AG08396 (cell line): ENCODE results near the gene SLC24A4.
"Not testable (repeated sequence)": the region's sequence is repeated elsewhere in the genome, so short reads cannot be mapped to it uniquely, and the experiment has no call there.

Experiments used
- DNase-seq: peaks from one replicate; pipeline ENCODE4 v3.0.0; 2012; ENCODE audit warnings: low spot score, mixed read lengths

The SLC24A4 gene

DNA sequence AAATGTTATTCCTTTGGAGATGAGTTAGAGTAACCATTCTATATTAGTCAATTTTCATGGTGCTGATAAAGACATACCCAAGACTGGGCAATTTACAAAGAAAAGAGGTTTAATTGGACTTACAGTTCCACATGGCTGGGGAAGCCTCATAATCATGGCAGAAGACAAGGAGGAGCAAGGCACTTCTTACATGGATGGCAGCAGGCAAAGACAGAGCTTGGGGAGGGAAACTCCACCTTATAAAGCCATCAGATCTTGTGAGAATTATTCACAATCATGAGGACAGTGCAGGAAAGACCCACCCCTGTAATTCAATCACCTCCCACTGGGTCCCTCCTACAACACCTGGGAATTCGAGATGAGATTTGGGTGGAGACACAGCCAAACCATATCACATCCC lies 79.5 kb downstream of the SLC24A4 start:
- not testable (repeated sequence) for DNase-seq

DNA sequence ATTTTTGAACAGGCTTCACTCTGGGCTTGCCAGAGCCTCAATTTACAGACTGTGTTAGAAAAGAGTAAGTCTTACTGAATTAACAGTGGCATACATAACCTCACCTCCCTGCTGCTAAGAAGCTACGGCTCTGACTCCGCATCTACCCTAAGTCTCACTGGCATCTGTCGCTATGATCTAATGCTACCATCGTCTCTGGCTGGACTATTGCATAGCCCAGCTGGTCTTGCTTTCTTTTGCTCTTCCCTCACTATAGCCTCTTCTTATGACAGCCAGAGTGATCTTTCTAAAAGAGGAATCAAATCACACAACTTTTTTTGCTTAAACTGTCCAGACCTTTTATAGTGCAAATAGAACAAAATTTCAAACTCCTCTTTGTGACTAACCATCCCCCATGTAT lies 81.1 kb downstream of the SLC24A4 start:
- no peak for DNase-seq

DNA sequence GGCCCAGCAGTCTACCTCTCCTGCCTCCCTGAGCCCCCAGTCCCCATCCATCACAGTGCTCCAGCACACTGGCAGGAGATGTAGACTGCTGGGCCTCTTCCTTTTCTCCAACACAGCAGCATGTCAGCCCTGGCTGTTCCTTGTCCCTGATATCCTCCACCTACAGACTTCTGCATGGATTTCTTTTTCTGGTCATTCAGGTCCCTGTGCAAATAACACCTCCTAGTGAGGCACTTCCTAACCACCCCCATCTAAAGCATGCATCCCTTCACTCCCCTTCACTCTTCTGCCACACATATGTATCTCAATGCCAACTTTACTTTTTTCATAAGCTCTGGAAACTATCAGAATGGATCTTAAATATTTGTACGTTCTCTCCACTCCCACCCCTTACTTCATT lies 81.5 kb downstream of the SLC24A4 start:
- DNase-seq, result no peak

DNA sequence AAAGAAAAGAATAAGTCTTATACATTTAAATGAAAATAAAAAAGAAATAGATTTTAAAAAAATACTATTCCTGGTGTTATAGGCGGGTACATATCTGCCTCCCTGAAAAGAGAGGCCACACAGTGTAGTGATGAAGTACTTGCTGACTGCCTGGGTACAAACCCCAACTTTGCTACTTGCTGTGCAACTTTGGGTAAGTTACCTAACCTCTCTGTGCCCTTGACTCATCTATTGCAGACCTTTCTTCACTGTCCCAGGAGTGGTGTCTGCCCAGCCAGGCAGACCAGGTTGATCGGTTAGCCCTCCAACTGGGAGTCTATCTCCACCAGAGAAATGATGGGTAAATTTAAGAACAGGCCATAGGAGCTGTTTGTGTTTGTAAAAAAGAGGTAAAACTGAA lies 82.0 kb downstream of the SLC24A4 start:
- no peak for DNase-seq

DNA sequence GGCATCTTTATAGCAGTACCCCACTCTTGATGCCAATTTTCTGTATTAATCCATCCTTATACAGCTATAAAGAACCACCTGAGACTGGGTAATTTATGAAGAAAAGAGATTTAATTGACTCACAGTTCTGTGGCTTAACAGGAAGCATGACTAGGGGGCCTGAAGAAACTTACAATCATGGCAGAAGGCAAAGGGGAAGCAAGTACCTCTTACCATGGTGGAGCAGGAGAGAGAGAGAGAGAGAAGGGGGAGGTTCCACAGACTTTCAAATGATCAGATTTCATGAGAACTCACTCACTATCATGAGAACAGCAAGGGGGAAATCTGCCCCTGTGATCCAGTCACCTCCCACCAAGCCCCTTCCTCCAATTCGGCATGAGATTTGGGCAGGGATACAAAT lies 84.4 kb downstream of the SLC24A4 start:
- DNase-seq, result no peak

DNA sequence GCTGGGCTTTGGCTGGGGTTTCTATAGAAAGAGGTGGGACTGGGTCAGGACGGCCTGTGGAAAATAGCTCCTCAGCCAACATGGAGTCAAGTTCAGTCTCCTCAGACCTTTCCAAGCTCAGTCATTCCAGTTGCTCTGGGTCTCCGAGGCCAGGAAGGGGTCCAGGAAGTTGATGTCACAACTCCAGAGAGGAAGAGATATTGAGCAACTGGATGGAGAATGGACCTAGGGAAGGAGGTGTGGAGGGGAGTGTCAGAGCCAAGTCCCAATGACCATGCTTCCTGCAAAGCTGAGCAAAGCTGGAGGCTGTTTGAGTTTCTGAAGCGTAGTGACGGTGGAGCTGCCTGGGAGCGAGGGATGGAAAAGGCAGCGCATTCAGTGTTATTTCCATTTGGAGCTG lies 86.1 kb downstream of the SLC24A4 start:
- DNase-seq, result no peak

DNA sequence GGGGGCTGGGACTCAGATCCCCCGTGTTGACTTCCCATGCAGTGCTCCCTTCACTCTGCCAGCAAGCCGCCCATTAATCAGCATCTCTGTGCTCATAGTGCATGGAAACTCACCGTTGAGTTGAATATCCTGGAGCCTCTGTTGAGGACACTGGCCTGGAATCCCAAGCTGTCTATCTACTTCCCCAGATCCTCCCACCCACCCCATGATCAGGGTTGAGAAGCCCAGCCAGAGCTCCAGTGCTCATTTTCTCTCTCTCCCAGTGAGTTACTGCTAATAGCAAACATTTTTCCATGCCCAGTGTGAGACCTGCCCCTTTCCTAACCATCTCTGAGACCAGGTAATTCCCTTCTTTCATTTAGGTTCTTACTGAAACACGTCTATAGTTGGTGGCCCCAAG lies 88.2 kb downstream of the SLC24A4 start:
- DNase-seq, result no peak

DNA sequence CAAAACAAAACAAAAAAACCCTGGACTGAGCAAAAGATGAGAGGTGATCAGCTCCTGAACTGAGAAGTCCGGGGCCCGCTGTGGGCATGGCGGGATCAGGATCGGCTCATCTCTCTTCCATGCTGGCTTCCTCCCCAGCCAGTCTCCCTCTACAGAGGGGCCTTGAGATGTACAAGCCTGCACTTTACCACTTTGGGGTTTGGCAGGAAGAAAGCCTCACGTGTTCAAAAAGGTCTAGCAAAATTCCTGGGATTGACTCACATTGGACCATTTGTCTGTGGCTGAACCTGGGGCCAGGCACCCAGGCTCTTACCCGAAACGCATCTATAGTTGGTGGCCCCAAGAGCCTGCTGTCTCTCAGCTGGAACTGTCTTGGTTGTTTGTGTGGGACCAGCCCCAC lies 89.0 kb downstream of the SLC24A4 start:
- DNase-seq, result no peak

DNA sequence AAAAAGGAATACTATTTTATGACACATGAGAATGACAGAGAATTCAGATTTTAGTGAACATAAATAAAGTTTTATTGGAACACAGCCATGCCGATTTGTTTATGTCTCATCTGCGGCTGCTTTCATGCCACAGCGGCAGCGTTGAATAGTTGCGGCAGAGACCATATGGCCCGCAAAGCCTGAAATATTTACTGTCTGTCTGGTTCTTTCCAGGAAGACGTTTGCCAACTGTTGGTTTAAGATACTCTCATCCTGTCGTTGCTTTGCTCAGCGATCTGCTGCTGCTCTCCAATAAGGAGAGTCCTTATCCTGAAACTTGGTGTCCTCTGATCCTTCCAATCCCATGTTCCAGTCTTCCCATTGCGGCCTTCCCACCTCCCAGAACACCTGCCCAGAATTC lies 89.9 kb downstream of the SLC24A4 start:
- no peak for DNase-seq

DNA sequence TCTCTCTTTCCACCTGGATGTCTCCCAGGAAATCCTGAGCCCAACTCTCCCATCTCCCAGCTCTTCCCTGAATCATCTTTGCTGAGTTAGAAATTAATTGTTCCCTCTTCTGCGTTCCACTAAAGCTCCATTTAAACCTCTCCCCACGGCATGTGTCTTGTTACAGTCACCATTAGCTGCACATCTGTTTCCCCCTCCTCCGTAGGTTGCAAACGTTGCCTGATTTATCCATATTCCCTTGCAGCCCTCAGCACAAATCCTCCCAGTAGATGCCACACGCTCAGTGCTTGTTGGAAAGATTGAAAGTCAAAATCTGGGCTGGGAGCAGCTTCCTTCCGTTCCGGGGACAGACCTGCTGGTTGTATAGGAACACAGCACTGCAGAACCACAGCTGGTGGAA lies 90.4 kb downstream of the SLC24A4 start:
- DNase-seq, result no peak

DNA sequence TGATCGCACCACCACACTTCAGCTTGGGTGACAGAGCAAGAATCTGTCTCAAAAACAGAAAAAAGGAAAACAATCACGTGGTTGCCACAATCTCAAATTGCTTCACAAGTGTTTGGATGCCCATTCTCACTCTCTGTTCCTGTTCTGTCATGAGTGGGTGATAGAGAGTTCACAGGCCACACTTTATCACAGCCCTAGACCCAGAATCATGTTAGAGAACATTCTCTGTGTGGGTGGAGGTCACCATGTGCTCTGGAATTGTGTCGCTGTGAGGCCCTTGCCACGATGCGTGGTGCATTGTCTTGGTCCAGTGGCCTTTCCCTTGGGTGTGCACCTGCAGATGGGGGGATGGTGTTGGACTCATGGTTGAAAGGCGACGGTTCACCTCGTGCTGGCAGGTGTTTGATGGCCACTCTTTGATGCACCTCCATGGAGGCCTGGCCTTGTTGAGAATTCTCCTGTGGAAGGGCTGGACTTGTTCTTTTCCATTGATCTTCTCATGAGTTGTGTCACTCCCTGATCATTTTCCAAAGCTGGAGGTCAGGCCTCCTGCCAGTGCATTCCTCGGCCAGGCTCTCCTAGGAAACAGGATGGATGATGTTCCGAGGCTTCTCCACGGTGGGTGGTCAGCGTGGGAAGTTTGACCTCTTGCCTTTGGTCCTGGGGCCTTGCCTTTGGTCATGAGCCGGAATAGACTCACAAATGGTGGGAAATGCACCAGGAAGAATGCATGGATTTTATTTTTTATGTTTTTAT lies 91.9 kb downstream of the SLC24A4 start:
- no peak for DNase-seq

DNA sequence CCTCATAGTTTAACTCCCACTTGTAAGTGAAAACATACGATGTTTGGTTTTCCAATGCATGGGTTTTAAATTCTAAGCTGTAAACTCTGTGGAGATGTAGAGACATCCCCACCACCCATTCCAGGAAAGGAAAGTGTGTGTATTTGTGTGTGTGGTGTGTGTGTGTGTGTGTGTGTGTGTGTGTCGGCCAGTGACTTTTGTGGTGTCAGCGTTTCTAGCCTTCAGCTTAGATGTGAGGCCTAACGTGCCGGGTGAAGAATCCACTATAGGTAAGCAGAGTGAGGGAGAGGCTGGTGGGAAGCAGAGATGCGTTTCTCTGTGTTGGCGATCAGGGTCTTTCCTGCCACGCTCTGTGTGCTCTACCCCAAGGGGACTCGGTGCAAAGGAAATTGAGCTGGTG lies 93.0 kb downstream of the SLC24A4 start:
- no peak for DNase-seq

DNA sequence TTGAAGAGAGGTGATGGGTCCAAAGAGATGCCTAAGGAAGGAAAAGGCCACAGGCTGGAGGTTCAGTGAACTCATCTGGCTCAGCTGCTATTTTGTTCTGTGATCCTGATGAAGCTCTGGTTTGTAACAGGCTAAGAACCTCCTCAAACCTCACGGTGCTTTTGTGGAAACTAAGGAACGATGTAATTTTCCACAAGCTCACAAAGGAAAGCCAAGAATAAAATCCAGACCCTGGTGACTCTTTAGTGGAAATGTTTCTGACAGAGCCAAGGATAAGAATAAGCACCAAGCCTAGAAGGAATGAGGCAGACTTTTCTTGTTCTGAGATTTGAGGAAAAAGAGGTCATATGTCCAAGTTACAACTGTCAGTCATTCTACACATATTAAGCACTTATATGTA lies 93.6 kb downstream of the SLC24A4 start:
- DNase-seq, result no peak

DNA sequence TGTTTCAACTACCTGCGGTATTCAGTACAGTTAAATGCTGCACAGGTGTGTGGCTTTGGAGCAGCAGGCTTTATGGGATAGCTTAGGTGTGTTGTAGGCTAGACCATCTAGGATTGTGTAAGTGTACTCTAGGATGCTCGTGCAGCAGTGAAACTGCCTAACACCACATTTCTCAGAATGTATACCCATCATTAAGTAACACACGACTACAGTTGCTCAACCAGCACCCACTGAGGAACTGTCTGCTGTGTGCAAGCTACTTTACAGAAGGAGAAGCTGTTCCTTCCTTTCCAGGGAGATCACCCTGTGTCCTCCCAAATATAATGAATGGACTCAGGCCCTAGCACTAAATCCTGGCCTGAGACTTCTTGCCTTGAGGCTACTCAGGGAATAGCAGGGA lies 94.8 kb downstream of the SLC24A4 start:
- DNase-seq, result no peak

DNA sequence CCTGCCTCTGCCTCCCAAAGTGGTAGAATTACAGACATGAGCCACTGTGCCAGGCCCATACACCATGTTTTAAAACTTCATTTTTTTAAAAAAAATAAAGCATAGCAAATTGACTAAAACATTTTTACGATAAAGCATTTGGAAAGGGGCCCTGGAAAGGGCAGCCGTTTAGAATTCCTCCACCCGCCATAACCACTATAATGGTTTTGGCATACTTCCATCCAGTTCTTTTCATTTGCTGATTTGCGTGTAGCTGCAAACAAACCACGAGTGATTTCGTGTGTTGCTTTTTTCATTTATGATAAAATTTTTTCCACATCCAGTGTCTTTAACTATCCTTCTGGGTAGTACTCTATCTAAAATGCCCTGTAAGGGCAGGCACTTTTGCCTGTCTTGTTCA lies 98.8 kb downstream of the SLC24A4 start:
- no peak for DNase-seq

DNA sequence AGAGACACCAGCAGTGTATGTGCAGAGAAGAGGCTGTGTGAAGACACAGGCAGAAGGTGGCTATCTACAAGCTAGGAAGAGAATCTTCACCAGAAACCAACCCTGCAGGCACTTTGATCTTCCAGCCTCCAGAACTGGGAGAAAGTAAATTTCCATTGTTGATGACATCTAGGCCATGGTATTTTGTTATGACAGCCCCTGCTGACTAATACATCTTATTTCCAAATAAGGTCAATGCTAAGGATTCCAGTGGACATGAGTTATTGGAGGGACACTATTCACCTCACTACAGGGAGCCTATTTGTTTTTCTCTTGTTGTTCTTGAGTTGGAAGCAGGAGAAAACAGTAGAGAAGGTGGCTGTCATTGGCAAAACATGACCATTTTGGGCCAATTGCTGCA lies 102.1 kb downstream of the SLC24A4 start:
- DNase-seq, result peak; percentile 43

DNA sequence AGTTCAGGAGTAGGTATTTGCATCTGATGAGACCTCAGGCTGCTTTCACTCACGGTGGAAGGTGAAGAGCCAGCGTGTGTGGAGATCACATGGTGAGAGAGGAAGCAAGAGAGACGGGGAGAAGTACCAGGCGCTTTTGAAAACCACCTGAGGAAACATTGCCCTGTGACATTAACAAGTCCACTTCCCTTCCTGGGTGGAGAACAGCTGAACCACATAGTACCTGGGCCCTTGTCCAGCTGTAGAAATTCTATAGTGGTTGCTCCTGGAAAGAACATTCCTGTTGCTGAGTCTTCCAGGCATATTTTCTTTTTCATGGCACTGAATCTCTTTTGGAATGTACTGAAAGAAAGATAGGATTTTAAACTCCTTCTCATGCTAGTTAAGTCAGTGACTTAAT lies 103.3 kb downstream of the SLC24A4 start:
- peak; percentile 36 for DNase-seq

DNA sequence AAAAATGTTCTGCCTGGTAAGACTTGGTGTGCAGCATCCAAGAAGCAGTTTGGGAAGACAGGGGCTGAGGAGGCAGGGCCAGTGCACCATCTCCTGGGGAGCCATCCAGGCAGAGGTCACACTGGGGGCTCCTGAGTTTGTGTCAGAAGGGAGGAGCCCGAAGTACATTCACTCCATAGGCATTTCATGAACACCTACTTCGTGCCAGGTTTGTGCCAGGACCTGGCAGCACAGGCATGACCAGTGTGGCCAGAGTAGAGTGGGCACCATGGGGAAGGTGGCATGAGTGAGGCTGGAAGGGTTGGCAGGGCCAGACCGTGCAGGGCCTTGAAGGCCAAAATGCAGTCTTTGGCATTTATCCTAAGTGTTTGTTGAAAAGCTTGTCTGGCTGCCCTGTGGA lies 104.1 kb downstream of the SLC24A4 start:
- DNase-seq, result no peak

DNA sequence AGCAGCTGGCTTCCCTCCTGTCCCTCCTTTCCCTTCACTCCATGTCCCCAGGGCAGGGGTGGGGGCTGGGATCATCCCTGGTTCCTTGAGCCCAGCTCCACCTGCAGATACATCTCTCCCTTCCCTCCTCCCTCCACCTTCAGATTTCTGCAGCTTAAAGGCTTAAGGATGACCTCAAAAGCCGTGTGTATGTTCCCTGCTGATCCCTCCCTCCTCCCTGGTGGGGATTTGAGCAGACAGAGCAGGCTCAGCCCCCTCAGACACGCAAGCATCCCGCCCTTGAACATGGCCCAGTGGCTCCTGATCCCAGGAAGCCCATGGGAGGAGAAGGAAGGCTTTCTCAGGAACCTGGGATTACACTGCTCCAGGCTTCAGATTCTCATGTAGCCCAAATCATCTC lies 107.7 kb downstream of the SLC24A4 start:
- no peak for DNase-seq

DNA sequence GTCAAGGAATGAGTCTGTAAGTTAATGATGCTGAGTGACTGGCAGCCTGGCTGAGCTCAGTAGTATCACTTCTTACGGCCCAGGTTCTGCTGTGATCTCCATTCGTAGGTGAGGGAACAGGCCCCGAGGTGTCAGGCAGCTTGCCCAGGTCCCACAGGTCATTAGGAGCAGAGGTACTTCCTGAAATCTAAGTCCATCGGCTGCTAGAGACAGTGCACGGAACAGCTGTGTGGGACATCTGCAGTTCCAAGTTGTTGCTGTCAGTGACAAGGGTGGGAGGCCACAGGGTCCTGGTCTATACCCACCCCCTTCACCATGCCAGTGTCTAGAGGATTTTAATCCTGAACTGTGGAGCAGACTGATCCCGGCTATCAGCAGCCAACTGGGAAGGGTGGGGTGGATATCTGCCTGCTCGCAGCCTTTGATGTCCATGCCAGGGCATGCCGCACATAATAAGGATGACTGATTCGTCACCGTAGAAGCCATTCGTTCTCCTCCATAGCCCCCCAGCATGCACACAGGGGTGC lies 108.3 kb downstream of the SLC24A4 start:
- no peak for DNase-seq

DNA sequence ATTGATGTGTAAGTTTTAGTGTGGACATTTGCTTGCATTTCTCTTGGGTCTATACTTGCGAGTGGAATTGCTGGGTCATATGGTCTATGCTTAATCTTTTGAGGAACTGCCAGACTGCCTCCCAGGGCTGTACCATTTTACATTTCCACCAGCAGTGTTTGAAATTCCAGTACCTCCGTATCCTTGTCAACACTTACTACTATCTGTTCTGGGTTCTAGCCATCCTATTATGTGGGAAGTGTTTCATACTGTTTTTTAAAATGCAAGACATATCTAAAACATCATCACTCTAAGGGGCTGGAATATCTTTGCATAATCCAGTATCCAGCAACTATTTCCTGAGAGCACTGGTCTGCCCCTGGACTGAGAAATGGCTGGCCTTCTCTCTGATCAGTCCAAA lies 110.4 kb downstream of the SLC24A4 start:
- DNase-seq, result no peak

DNA sequence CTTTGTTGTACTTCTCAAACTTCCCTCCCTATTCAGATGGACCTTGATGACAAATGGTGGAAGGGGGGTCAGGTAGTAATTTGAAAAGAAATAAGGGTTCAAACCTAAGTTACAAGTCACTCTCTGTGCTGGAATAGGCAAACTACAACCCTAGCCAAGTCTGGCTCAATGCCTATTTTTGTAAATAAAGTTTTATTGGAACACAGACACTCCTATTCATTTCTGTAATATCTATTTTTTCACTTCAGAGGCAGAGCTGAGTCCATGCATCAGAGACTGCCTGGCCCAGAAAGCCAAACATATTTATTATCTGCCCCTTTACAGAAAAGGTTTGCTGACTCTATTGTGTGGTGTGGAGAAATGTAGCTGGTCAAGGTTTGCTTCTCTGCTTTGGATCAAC lies 112.2 kb downstream of the SLC24A4 start:
- no peak for DNase-seq

DNA sequence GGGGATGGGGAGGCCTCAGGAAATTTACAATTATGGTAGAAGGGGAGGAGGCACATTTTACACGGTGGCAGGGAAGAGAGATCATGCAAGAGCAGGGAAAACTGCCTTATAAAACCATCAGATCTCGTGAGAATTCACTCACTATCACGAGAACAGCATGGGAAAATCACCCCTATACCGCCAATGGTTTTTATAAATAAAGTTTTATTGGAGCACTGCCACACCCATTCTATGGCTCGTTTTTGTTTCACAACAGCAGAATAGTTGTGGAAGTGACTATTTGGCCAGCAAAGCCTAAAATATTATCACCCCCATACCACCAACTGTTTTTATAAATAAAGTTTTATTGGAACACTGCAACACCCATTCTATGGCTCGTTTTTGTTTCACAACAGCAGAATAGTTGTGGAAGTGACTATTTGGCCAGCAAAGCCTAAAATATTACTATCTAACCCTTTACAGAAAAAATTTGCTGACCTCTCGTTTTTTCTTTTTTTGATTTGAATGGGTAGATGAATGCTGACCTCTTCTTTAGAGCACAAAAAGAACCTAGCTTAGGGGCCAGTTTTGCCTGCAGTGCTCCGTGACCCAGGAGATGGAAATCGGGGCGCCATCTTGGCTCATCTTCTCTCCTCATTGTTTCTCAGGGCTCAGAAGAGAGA lies 113.3 kb downstream of the SLC24A4 start:
- DNase-seq, result no peak

DNA sequence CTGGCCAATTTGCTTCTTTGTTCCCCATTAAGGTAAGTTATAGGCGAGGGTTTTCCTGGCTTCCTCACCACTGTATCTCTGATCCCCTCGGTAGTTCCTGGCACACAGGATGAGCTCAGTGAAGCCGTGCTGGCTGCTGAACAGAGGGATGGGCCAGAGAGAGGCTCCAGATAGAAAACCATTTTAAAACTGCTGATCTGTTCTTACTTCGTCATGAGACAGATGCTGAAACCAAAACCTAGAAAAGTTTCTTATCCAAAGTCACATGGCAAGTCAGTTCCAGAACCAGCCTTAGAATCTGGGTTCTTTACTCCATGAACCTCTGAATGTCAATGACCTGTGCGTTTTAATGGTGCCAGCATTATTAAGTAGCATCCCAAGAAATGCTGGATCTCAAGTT lies 114.3 kb downstream of the SLC24A4 start:
- no peak for DNase-seq
